Neuronal stem cell (in vitro differentiated cells): ENCODE measurements around the gene AQP2.

Source experiments
- DNase-seq: peaks from one replicate; pipeline ENCODE4 v3.0.0-alpha.2; 2013; ENCODE audit warnings: low spot score
- H2AFZ ChIP-seq: one replicate; pipeline ENCODE4 v1.6.1; 2013; ENCODE audit warnings: mild to moderate bottlenecking, low read length, inconsistent platforms
- H2AK5ac ChIP-seq: 2 replicates; pipeline ENCODE4 v1.6.1; 2013; ENCODE audit warnings: low read depth, mild to moderate bottlenecking, inconsistent platforms, low read length, moderate library complexity, mixed read lengths
- H2BK120ac ChIP-seq: 2 replicates; pipeline ENCODE4 v1.6.1; 2013; ENCODE audit warnings: low read depth, mild to moderate bottlenecking, inconsistent platforms, low read length, moderate library complexity, mixed read lengths
- H2BK12ac ChIP-seq: one replicate; pipeline ENCODE4 v1.6.1; 2013; ENCODE audit warnings: low read length, inconsistent platforms
- H2BK15ac ChIP-seq: 2 replicates; pipeline ENCODE4 v1.6.1; 2013; ENCODE audit warnings: mild to moderate bottlenecking, low read length, inconsistent platforms, mixed read lengths
- H2BK5ac ChIP-seq: one replicate; pipeline ENCODE4 v1.6.1; 2013; ENCODE audit warnings: inconsistent platforms, mild to moderate bottlenecking, low read length, moderate library complexity
- H3K14ac ChIP-seq: one replicate; pipeline ENCODE4 v1.6.1; 2013; ENCODE audit warnings: low read length, inconsistent platforms
- H3K18ac ChIP-seq: 2 replicates; pipeline ENCODE4 v1.6.1; 2013; ENCODE audit warnings: low read length, inconsistent platforms
- H3K23ac ChIP-seq: 2 replicates; pipeline ENCODE4 v1.6.1; 2013; ENCODE audit warnings: low read depth, mild to moderate bottlenecking, mixed read lengths, low read length, inconsistent platforms; ENCODE audit not compliant: poor library complexity
- H3K27ac ChIP-seq: replicated peaks from 3 replicates; pipeline ENCODE4 v1.5.1; 2013; ENCODE audit warnings: low read length, inconsistent platforms
- H3K27me3 ChIP-seq, 3 experiments: 2 replicates each; pipeline ENCODE4 v1.6.1; 2013; ENCODE audit warnings: low read length in 3 of 3, mild to moderate bottlenecking in 2 of 3, inconsistent platforms in 1 of 3, low read depth in 1 of 3, mixed read lengths in 1 of 3, moderate library complexity in 1 of 3; ENCODE audit not compliant: control insufficient read depth in 3 of 3, insufficient read depth in 3 of 3
- H3K36me3 ChIP-seq, 2 donors: replicated peaks in 1 of 2; 2 replicates each; pipeline ENCODE4 v1.6.1; 2013; ENCODE audit warnings: low read length in 2 of 2; ENCODE audit not compliant: control insufficient read depth in 2 of 2, insufficient read depth in 2 of 2
- H3K4ac ChIP-seq: 2 replicates; pipeline ENCODE4 v1.6.1; 2013; ENCODE audit warnings: inconsistent platforms, mild to moderate bottlenecking, low read length, moderate library complexity
- H3K4me1 ChIP-seq, 2 donors: 1 replicate in 1 of 2; 2 replicates in 1 of 2; pipeline ENCODE4 v1.6.1; 2013; ENCODE audit warnings: low read length in 2 of 2, low read depth in 1 of 2; ENCODE audit not compliant: control insufficient read depth in 2 of 2, insufficient read depth in 1 of 2
- H3K4me2 ChIP-seq: one replicate; pipeline ENCODE4 v1.6.1; 2013; ENCODE audit warnings: mild to moderate bottlenecking, low read length, inconsistent platforms; ENCODE audit not compliant: insufficient read depth, poor library complexity, severe bottlenecking
- H3K4me3 ChIP-seq, 2 donors: 2 replicates each; pipeline ENCODE4 v1.5.1; 2013; ENCODE audit warnings: low read length in 2 of 2, mild to moderate bottlenecking in 2 of 2, inconsistent platforms in 1 of 2, moderate library complexity in 1 of 2
- H3K79me1 ChIP-seq: one replicate; pipeline ENCODE4 v1.6.1; 2013; ENCODE audit warnings: low read depth, mild to moderate bottlenecking, inconsistent platforms, low read length, moderate library complexity
- H3K9ac ChIP-seq: one replicate; pipeline ENCODE4 v1.6.1; 2013; ENCODE audit warnings: mild to moderate bottlenecking, low read depth, low read length, inconsistent platforms; ENCODE audit not compliant: poor library complexity
- H3K9me3 ChIP-seq, 2 donors: replicated peaks in 1 of 2; 2 replicates each; pipeline versions ENCODE3 to v1.6.1; 2013; ENCODE audit warnings: low read length in 2 of 2, mild to moderate bottlenecking in 2 of 2, inconsistent platforms in 1 of 2, low read depth in 1 of 2, mixed read lengths in 1 of 2, moderate library complexity in 1 of 2; ENCODE audit not compliant: control insufficient read depth in 2 of 2, insufficient read depth in 1 of 2
- H4K8ac ChIP-seq: one replicate; pipeline ENCODE4 v1.6.1; 2013; ENCODE audit warnings: low read depth, mild to moderate bottlenecking, inconsistent platforms, low read length, moderate library complexity
- H4K91ac ChIP-seq: one replicate; pipeline ENCODE4 v1.6.1; 2013; ENCODE audit warnings: low read length, low read depth, mild to moderate bottlenecking, inconsistent platforms; ENCODE audit not compliant: poor library complexity
- WGBS, 2 donors: extraction: QIAGEN DNeasy Blood & Tissue Kit; methylation state at CpG; one replicate each; pipeline ENCODE4 v1.1.7; 2013; ENCODE audit warnings: missing lambda C conversion rate in 2 of 2, mixed read lengths in 1 of 2; ENCODE audit not compliant: insufficient read length in 2 of 2, insufficient replicate concordance in 1 of 2; ENCODE audit errors: extremely low coverage in 2 of 2; 5-methylcytosine and 5-hydroxymethylcytosine counted together

Gene AQP2

GRCh38 chr12:49982246-49983087 lies 31.9 kb downstream of the AQP2 start:
- no peak overlapping the region for H2BK15ac ChIP-seq
- no peak overlapping the region for H2AK5ac ChIP-seq
- H3K23ac ChIP-seq = no peak overlapping the region
- H3K27ac ChIP-seq = no peak overlapping the region
- peaks cover 4 to 26% of the 10 kb centered on the region in 2 donors for H3K36me3 ChIP-seq
- H2AFZ ChIP-seq = no peak overlapping the region
- no peak overlapping the region for H3K18ac ChIP-seq
- H2BK120ac ChIP-seq = no peak overlapping the region
- no peaks in the 10 kb centered on the region for H3K79me1 ChIP-seq
- no peak overlapping the region for H3K9ac ChIP-seq
- DNase-seq = no peak
- no peaks in the 10 kb centered on the region for H3K9me3 ChIP-seq
- H3K4me1 ChIP-seq = peaks cover 0 to 26% of the 10 kb centered on the region in 2 donors
- no peak overlapping the region for H4K8ac ChIP-seq
- WGBS, 2 donors = no CpG with 5 or more reads among the region's 7 CpGs
- no peak overlapping the region for H2BK12ac ChIP-seq
- no peak overlapping the region for H3K14ac ChIP-seq
- no peak overlapping the region for H3K4ac ChIP-seq
- H3K4me3 ChIP-seq = no peak overlapping the region
- no peak overlapping the region for H3K4me2 ChIP-seq
- H3K27me3 ChIP-seq = no peaks in the 10 kb centered on the region
- H2BK5ac ChIP-seq = no peak overlapping the region
- H4K91ac ChIP-seq = no peak overlapping the region

- Histone ChIP-seq H2BK12ac (no peak overlapping the region), H3K4me3 (no peak overlapping the region), H3K14ac (no peak overlapping the region), H3K4me1 (peaks cover 0 to 23% of the 10 kb centered on the region in 2 donors), H3K4me2 (peak overlapping the region; percentile 19), H3K4ac (no peak overlapping the region), H4K91ac (no peak overlapping the region), H2BK5ac (no peak overlapping the region), H3K27ac (peak overlapping the region; percentile 11), H3K27me3 (no peaks in the 10 kb centered on the region), H3K79me1 (no peaks in the 10 kb centered on the region), H3K9me3 (no peaks in the 10 kb centered on the region), H3K18ac (peak overlapping the region; percentile 1), H3K23ac (no peak overlapping the region), H3K9ac (no peak overlapping the region), H2BK120ac (no peak overlapping the region), H4K8ac (no peak overlapping the region), H2AFZ (no peak overlapping the region), H2AK5ac (no peak overlapping the region), H3K36me3 (peaks cover 13 to 40% of the 10 kb centered on the region in 2 donors), H2BK15ac (no peak overlapping the region)
- no CpG with 5 or more reads among the region's 8 CpGs for WGBS, 2 donors
- no peak for DNase-seq
Observed at GRCh38 chr12:49983892-49984291, 33.4 kb downstream of the AQP2 start.

- peaks cover 14 to 48% of the 10 kb centered on the region in 2 donors for H3K36me3 ChIP-seq
- H3K4ac ChIP-seq = no peak overlapping the region
- H2BK12ac ChIP-seq = no peak overlapping the region
- H3K27ac ChIP-seq = peak overlapping the region; percentile 35
- no peak overlapping the region for H2BK15ac ChIP-seq
- peak overlapping the region; percentile 76 for H4K91ac ChIP-seq
- no peak overlapping the region for H2AFZ ChIP-seq
- H3K27me3 ChIP-seq = no peaks in the 10 kb centered on the region
- no peak overlapping the region for H3K4me3 ChIP-seq
- no peak overlapping the region for H2AK5ac ChIP-seq
- H3K18ac ChIP-seq = peak overlapping the region; percentile 63
- no peak overlapping the region for H3K9ac ChIP-seq
- DNase-seq = no peak
- no peak overlapping the region for H3K4me2 ChIP-seq
- H2BK5ac ChIP-seq = no peak overlapping the region
- no peak overlapping the region for H3K14ac ChIP-seq
- H4K8ac ChIP-seq = no peak overlapping the region
- peaks cover 0 to 19% of the 10 kb centered on the region in 2 donors for H3K4me1 ChIP-seq
- H2BK120ac ChIP-seq = no peak overlapping the region
- no peaks in the 10 kb centered on the region for H3K79me1 ChIP-seq
- H3K23ac ChIP-seq = no peak overlapping the region
- no peaks in the 10 kb centered on the region for H3K9me3 ChIP-seq
- WGBS, 2 donors = no CpG with 5 or more reads among the region's 9 CpGs
Observed at GRCh38 chr12:49984476-49985359, 34.2 kb downstream of the AQP2 start.

GRCh38 chr12:49985981-49986380 lies 35.4 kb downstream of the AQP2 start:
- H3K27ac ChIP-seq = no peak overlapping the region
- no peaks in the 10 kb centered on the region for H3K79me1 ChIP-seq
- no peak overlapping the region for H3K14ac ChIP-seq
- no peak overlapping the region for H2BK12ac ChIP-seq
- H3K4me3 ChIP-seq = no peak overlapping the region
- H3K4me1 ChIP-seq = peaks cover 0 to 10% of the 10 kb centered on the region in 2 donors
- peaks cover 19 to 61% of the 10 kb centered on the region in 2 donors for H3K36me3 ChIP-seq
- no peak overlapping the region for H2AK5ac ChIP-seq
- H3K9me3 ChIP-seq = no peaks in the 10 kb centered on the region
- H2BK120ac ChIP-seq = no peak overlapping the region
- no peak overlapping the region for H2BK15ac ChIP-seq
- H2AFZ ChIP-seq = no peak overlapping the region
- H3K27me3 ChIP-seq = no peaks in the 10 kb centered on the region
- no peak overlapping the region for H4K8ac ChIP-seq
- no peak overlapping the region for H3K18ac ChIP-seq
- H3K4me2 ChIP-seq = no peak overlapping the region
- H3K4ac ChIP-seq = no peak overlapping the region
- no peak overlapping the region for H3K9ac ChIP-seq
- H3K23ac ChIP-seq = no peak overlapping the region
- no CpG with 5 or more reads among the region's 5 CpGs for WGBS, 2 donors
- DNase-seq = no peak
- no peak overlapping the region for H4K91ac ChIP-seq
- H2BK5ac ChIP-seq = no peak overlapping the region
